GM21515 (cell line): ENCODE measurements around the gene GLI3.

ENCODE experiments used
- ATAC-seq: cut with Tn5 transposase; IDR thresholded peaks from one replicate; pipeline ENCODE4 v1.9.1; 2021; ENCODE audit not compliant: unreplicated experiment

Gene GLI3

GRCh38 chr7:42011846-42012245, 225.2 kb downstream of the GLI3 start:
- no peak for ATAC-seq

GRCh38 chr7:42010751-42011150, 226.3 kb downstream of the GLI3 start:
- ATAC-seq = no peak

GRCh38 chr7:42006801-42007513, 230.1 kb downstream of the GLI3 start:
- no peak for ATAC-seq

- no peak for ATAC-seq
Measured at GRCh38 chr7:42002654-42003053, 234.4 kb downstream of the GLI3 start.

GRCh38 chr7:41999736-42000283, 237.2 kb downstream of the GLI3 start:
- no peak for ATAC-seq

- no peak for ATAC-seq
Measured at GRCh38 chr7:41998041-41998440, 239.0 kb downstream of the GLI3 start.

GRCh38 chr7:41997151-41997550, 239.9 kb downstream of the GLI3 start:
- ATAC-seq = no peak

- no peak for ATAC-seq
Measured at GRCh38 chr7:41996381-41997035, 240.5 kb downstream of the GLI3 start.

GRCh38 chr7:41995632-41996271, 241.3 kb downstream of the GLI3 start:
- ATAC-seq = no peak

GRCh38 chr7:41994746-41995110, 242.3 kb downstream of the GLI3 start:
- no peak for ATAC-seq

GRCh38 chr7:41994036-41994745, 242.8 kb downstream of the GLI3 start:
- ATAC-seq = no peak

- no peak for ATAC-seq
Measured at GRCh38 chr7:41992881-41993867, 243.8 kb downstream of the GLI3 start.

- no peak for ATAC-seq
Measured at GRCh38 chr7:41984888-41985287, 252.1 kb downstream of the GLI3 start.

- ATAC-seq = no peak
Measured at GRCh38 chr7:41981046-41982040, 255.7 kb downstream of the GLI3 start.

GRCh38 chr7:41979834-41980307, 257.1 kb downstream of the GLI3 start:
- ATAC-seq = no peak

- ATAC-seq = no peak
Measured at GRCh38 chr7:41978858-41979257, 258.2 kb downstream of the GLI3 start.

- ATAC-seq = no peak
Measured at GRCh38 chr7:41977661-41978060, 259.3 kb downstream of the GLI3 start.

- ATAC-seq = no peak
Measured at GRCh38 chr7:41977151-41977651, 259.8 kb downstream of the GLI3 start.

- ATAC-seq = no peak
Measured at GRCh38 chr7:41976411-41976810, 260.6 kb downstream of the GLI3 start.
